ENCODE measurements around the gene NR5A2.

The NR5A2 gene

DNA sequence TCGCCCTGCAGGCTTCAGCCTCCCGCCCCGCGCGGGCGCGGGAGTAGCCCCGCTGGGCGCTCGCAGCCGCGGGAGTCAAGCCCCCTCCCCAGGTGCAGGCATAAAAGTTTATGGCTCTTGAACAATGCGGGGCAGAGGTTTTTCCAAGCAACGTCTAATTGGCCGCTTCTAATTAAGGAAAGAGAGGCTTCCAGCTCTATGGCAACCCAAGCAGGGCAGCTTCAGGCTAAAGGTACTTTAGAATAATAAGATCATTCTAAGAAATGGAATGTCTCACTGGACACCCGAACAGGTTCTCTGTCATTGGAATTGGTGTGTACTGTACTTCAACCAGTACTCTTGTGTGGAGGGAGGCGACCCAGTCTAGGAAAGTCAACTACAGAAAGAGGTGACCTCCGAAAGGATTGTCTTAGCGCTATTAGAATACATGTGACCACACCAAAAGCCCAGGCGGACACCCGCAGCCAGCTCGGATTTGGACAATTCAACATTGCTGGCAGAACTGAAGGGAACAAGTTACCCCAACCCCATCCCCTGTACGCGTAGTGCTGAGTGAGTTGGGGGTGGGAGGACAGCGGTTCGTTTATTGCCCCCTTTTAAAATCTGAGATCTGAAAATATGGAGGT lies 12.5 kb downstream of the NR5A2 start (continued):
- TF ChIP-seq YY2 (tag by site-specific recombination; IDR thresholded peaks at IDR 0.05) (no peak), MEIS1 (CRISPR knock-in tag; IDR thresholded peaks at IDR 0.05; ENCODE audit: borderline replicate concordance) (no peak), ZBTB8A (tag by site-specific recombination; IDR thresholded peaks at IDR 0.05) (peak; percentile 97), ZNF596 (tag by site-specific recombination; IDR thresholded peaks at IDR 0.05) (no peak), ZNF10 (tag by site-specific recombination; IDR thresholded peaks at IDR 0.05) (no peak), ZNF311 (tag by site-specific recombination; IDR thresholded peaks at IDR 0.05; ENCODE audit: borderline replicate concordance) (no peak), GLI4 (tag by site-specific recombination; IDR thresholded peaks at IDR 0.05) (no peak), IKZF3 (tag by site-specific recombination; IDR thresholded peaks at IDR 0.05) (0 out of 2 replicates have a peak, but pooled peaks have one; percentile 42), ZNF24 (tag by site-specific recombination; IDR thresholded peaks at IDR 0.05) (no peak), ZEB2 (tag by site-specific recombination; IDR thresholded peaks at IDR 0.05) (0 out of 2 replicates have a peak, but pooled peaks have one; percentile 12), ZNF146 (tag by site-specific recombination; IDR thresholded peaks at IDR 0.05) (no peak), ZNF639 (tag by site-specific recombination; IDR thresholded peaks at IDR 0.05) (no peak), ZSCAN23 (tag by site-specific recombination; IDR thresholded peaks at IDR 0.05) (no peak), KLF16 (tag by site-specific recombination; IDR thresholded peaks at IDR 0.05) (no peak), TCF7L2 (IDR thresholded peaks at IDR 0.05; ENCODE audit: borderline replicate concordance, low read depth, low read length) (no peak), ZSCAN30 (tag by site-specific recombination; IDR thresholded peaks at IDR 0.05) (no peak), ZNF670 (tag by site-specific recombination; IDR thresholded peaks at IDR 0.05; ENCODE audit: low read depth) (no peak), ZNF202 (tag by site-specific recombination; IDR thresholded peaks at IDR 0.05; ENCODE audit: borderline replicate concordance) (no peak), SALL2 (tag by site-specific recombination; IDR thresholded peaks at IDR 0.05; ENCODE audit: borderline replicate concordance) (no peak), ZBTB10 (tag by site-specific recombination; IDR thresholded peaks at IDR 0.05) (no peak), ZNF133 (tag by site-specific recombination; IDR thresholded peaks at IDR 0.05) (peak; percentile 87), ZNF48 (tag by site-specific recombination; IDR thresholded peaks at IDR 0.05) (no peak), ZNF610 (tag by site-specific recombination; IDR thresholded peaks at IDR 0.05; ENCODE audit: borderline replicate concordance) (no peak), WT1 (tag by site-specific recombination; IDR thresholded peaks at IDR 0.05) (peak; percentile 82), ZNF530 (tag by site-specific recombination; IDR thresholded peaks at IDR 0.05; ENCODE audit: low read depth) (no peak), ZNF354C (tag by site-specific recombination; IDR thresholded peaks at IDR 0.05; ENCODE audit: borderline replicate concordance, low read depth) (no peak)
- TF ChIP-seq, protein P1, sequence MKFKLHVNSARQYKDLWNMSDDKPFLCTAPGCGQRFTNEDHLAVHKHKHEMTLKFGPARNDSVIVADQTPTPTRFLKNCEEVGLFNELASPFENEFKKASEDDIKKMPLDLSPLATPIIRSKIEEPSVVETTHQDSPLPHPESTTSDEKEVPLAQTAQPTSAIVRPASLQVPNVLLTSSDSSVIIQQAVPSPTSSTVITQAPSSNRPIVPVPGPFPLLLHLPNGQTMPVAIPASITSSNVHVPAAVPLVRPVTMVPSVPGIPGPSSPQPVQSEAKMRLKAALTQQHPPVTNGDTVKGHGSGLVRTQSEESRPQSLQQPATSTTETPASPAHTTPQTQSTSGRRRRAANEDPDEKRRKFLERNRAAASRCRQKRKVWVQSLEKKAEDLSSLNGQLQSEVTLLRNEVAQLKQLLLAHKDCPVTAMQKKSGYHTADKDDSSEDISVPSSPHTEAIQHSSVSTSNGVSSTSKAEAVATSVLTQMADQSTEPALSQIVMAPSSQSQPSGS (tag by site-specific recombination; IDR thresholded peaks at IDR 0.05; ENCODE audit: low read depth): no peak
- TF ChIP-seq, protein P2, sequence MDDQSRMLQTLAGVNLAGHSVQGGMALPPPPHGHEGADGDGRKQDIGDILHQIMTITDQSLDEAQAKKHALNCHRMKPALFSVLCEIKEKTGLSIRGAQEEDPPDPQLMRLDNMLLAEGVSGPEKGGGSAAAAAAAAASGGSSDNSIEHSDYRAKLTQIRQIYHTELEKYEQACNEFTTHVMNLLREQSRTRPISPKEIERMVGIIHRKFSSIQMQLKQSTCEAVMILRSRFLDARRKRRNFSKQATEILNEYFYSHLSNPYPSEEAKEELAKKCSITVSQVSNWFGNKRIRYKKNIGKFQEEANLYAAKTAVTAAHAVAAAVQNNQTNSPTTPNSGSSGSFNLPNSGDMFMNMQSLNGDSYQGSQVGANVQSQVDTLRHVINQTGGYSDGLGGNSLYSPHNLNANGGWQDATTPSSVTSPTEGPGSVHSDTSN (CRISPR knock-in tag; IDR thresholded peaks at IDR 0.05): no peak
- TF ChIP-seq, protein P3, sequence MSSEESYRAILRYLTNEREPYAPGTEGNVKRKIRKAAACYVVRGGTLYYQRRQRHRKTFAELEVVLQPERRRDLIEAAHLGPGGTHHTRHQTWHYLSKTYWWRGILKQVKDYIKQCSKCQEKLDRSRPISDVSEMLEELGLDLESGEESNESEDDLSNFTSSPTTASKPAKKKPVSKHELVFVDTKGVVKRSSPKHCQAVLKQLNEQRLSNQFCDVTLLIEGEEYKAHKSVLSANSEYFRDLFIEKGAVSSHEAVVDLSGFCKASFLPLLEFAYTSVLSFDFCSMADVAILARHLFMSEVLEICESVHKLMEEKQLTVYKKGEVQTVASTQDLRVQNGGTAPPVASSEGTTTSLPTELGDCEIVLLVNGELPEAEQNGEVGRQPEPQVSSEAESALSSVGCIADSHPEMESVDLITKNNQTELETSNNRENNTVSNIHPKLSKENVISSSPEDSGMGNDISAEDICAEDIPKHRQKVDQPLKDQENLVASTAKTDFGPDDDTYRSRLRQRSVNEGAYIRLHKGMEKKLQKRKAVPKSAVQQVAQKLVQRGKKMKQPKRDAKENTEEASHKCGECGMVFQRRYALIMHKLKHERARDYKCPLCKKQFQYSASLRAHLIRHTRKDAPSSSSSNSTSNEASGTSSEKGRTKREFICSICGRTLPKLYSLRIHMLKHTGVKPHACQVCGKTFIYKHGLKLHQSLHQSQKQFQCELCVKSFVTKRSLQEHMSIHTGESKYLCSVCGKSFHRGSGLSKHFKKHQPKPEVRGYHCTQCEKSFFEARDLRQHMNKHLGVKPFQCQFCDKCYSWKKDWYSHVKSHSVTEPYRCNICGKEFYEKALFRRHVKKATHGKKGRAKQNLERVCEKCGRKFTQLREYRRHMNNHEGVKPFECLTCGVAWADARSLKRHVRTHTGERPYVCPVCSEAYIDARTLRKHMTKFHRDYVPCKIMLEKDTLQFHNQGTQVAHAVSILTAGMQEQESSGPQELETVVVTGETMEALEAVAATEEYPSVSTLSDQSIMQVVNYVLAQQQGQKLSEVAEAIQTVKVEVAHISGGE (tag by site-specific recombination; conservative IDR thresholded peaks at IDR 0.05; ENCODE audit: low read depth): no peak

Data from HEK293 (cell line).